Measurements from ENCODE around the gene RNF114.
"Not testable (repeated sequence)": the region's sequence is repeated elsewhere in the genome, so short reads cannot be mapped to it uniquely, and the experiment has no call there.

The RNF114 gene

GRCh38 chr20:49987015-49987867 is 51.0 kb downstream of the RNF114 start:
- no peak for DNase-seq

GRCh38 chr20:49987868-49988690 is 51.9 kb downstream of the RNF114 start:
- no peak for DNase-seq

GRCh38 chr20:49989234-49990065 is 53.3 kb downstream of the RNF114 start:
- peak; percentile 35 for DNase-seq

- DNase-seq, result peak; percentile 42
These were observed 54.1 kb downstream of the RNF114 start for GRCh38 chr20:49990271-49990720.

GRCh38 chr20:49993301-49993751 is 57.1 kb downstream of the RNF114 start:
- DNase-seq, result no peak

GRCh38 chr20:49995586-49995985 is 59.4 kb downstream of the RNF114 start:
- DNase-seq, result no peak

- DNase-seq, result not testable (repeated sequence)
These were observed 62.4 kb downstream of the RNF114 start for GRCh38 chr20:49998478-49999188.

- DNase-seq, result no peak
These were observed 63.1 kb downstream of the RNF114 start for GRCh38 chr20:49999329-49999728.

GRCh38 chr20:50000548-50001222 is 64.5 kb downstream of the RNF114 start:
- DNase-seq, result peak; percentile 56

- no peak for DNase-seq
These were observed 65.7 kb downstream of the RNF114 start for GRCh38 chr20:50001784-50002311.

- peak; percentile 35 for DNase-seq
These were observed 67.1 kb downstream of the RNF114 start for GRCh38 chr20:50003253-50003656.
